GM19372 (cell line): ENCODE measurements around the gene MSX2.

ENCODE experiments used
- ATAC-seq: cut with Tn5 transposase; IDR thresholded peaks from one replicate; pipeline ENCODE4 v1.9.1; 2021; ENCODE audit warnings: mild to moderate bottlenecking, low read depth, moderate library complexity; ENCODE audit not compliant: unreplicated experiment

The MSX2 gene

GRCh38 chr5:174724484-174725260, at the start of gene MSX2:
Gene MSX2 (plus strand): TSS chr5:174724582. CDS start chr5:174724660, 78 bp downstream.
- ATAC-seq: no peak

GRCh38 chr5:174675110-174675509, 49.3 kb upstream of the MSX2 start:
- no peak for ATAC-seq

GRCh38 chr5:174675916-174676315, 48.5 kb upstream of the MSX2 start:
- no peak for ATAC-seq

GRCh38 chr5:174678107-174678506, 46.3 kb upstream of the MSX2 start:
- ATAC-seq: no peak

GRCh38 chr5:174680901-174681565, 43.3 kb upstream of the MSX2 start:
- ATAC-seq: no peak

GRCh38 chr5:174687503-174687902, 36.9 kb upstream of the MSX2 start:
- no peak for ATAC-seq

GRCh38 chr5:174688441-174689354, 35.7 kb upstream of the MSX2 start:
- no peak for ATAC-seq

- ATAC-seq: no peak
These were observed 34.1 kb upstream of the MSX2 start for GRCh38 chr5:174690271-174690670.

GRCh38 chr5:174692381-174692780, 32.0 kb upstream of the MSX2 start:
- ATAC-seq: no peak

- no peak for ATAC-seq
These were observed 31.4 kb upstream of the MSX2 start for GRCh38 chr5:174692982-174693422.

GRCh38 chr5:174693697-174694385, 30.5 kb upstream of the MSX2 start:
- no peak for ATAC-seq

GRCh38 chr5:174694611-174695010, 29.8 kb upstream of the MSX2 start:
- ATAC-seq: no peak

GRCh38 chr5:174698156-174698555, 26.2 kb upstream of the MSX2 start:
- ATAC-seq: no peak

GRCh38 chr5:174699131-174699530, 25.3 kb upstream of the MSX2 start:
- ATAC-seq: no peak

GRCh38 chr5:174706997-174707572, 17.3 kb upstream of the MSX2 start:
- no peak for ATAC-seq

- no peak for ATAC-seq
These were observed 16.7 kb upstream of the MSX2 start for GRCh38 chr5:174707671-174708070.

- no peak for ATAC-seq
These were observed 15.7 kb upstream of the MSX2 start for GRCh38 chr5:174708476-174709207.

GRCh38 chr5:174714751-174715150, 9.6 kb upstream of the MSX2 start:
- ATAC-seq: no peak

GRCh38 chr5:174715804-174716203, 8.6 kb upstream of the MSX2 start:
- no peak for ATAC-seq
